ENCODE data around the gene TMEM139. TPM values are rescaled to one million over a fixed set of nuclear protein-coding genes. Genes with fewer than 3 reads are reported as not detected.
"Not testable (repeated sequence)": the region's sequence is repeated elsewhere in the genome, so short reads cannot be mapped to it uniquely, and the experiment has no call there.

The TMEM139 gene
- total RNA-seq, 1 experiment from 2014 or later = not detected

GRCh38 chr7:143282124-143282523, 2.6 kb upstream of the TMEM139 start:
- DNase-seq (ENCODE audit: low read depth, low spot score) = no peak
- in situ Hi-C loops (cut with HindIII; ENCODE audit: low pct_unique_long_range_greater_than_20kb, low sequenced_read_pairs) = no loop called here

GRCh38 chr7:143283381-143283780, 1.4 kb upstream of the TMEM139 start:
- DNase-seq (ENCODE audit: low read depth, low spot score) = no peak
- in situ Hi-C loops (cut with HindIII; ENCODE audit: low pct_unique_long_range_greater_than_20kb, low sequenced_read_pairs) = no loop called here

- DNase-seq (ENCODE audit: low read depth, low spot score) = no peak
- in situ Hi-C loops (cut with HindIII; ENCODE audit: low pct_unique_long_range_greater_than_20kb, low sequenced_read_pairs) = no loop called here
Observed at GRCh38 chr7:143285470-143285778, 666 bp downstream of the TMEM139 start.

- in situ Hi-C loops (cut with HindIII; ENCODE audit: low pct_unique_long_range_greater_than_20kb, low sequenced_read_pairs) = no loop called here
- DNase-seq (ENCODE audit: low read depth, low spot score) = peak; percentile 73
Observed at GRCh38 chr7:143285806-143286521, 1.2 kb downstream of the TMEM139 start.

- DNase-seq (ENCODE audit: low read depth, low spot score) = no peak
- in situ Hi-C loops (cut with HindIII; ENCODE audit: low pct_unique_long_range_greater_than_20kb, low sequenced_read_pairs) = no loop called here
Observed at GRCh38 chr7:143286522-143286890, 1.7 kb downstream of the TMEM139 start.

- no peak for DNase-seq (ENCODE audit: low read depth, low spot score)
- in situ Hi-C loops (cut with HindIII; ENCODE audit: low pct_unique_long_range_greater_than_20kb, low sequenced_read_pairs) = no loop called here
Observed at GRCh38 chr7:143287339-143287934, 2.7 kb downstream of the TMEM139 start.

GRCh38 chr7:143287935-143288826, 3.4 kb downstream of the TMEM139 start, which contains the start of gene CASP2:
TSS of gene CASP2 (plus strand) at chr7:143288351. CDS start at chr7:143288456, 105 bp downstream.
- in situ Hi-C loops (cut with HindIII; ENCODE audit: low pct_unique_long_range_greater_than_20kb, low sequenced_read_pairs) = no loop called here
- peak; percentile 98 for DNase-seq (ENCODE audit: low read depth, low spot score)

- no peak for DNase-seq (ENCODE audit: low read depth, low spot score)
- in situ Hi-C loops (cut with HindIII; ENCODE audit: low pct_unique_long_range_greater_than_20kb, low sequenced_read_pairs) = no loop called here
Observed at GRCh38 chr7:143288836-143289235, 4.1 kb downstream of the TMEM139 start.

GRCh38 chr7:143289421-143289820, 4.7 kb downstream of the TMEM139 start:
- in situ Hi-C loops (cut with HindIII; ENCODE audit: low pct_unique_long_range_greater_than_20kb, low sequenced_read_pairs) = no loop called here

GRCh38 chr7:143289888-143290287, 5.1 kb downstream of the TMEM139 start:
- in situ Hi-C loops (cut with HindIII; ENCODE audit: low pct_unique_long_range_greater_than_20kb, low sequenced_read_pairs); DNase-seq (ENCODE audit: low read depth, low spot score): not testable (repeated sequence)

More at GRCh38 chr7:143289421-143289820, 4.7 kb downstream of the TMEM139 start:
- no peak for DNase-seq (ENCODE audit: low read depth, low spot score)

GRCh38 chr7:143290293-143290692, 5.5 kb downstream of the TMEM139 start:
- in situ Hi-C loops (cut with HindIII; ENCODE audit: low pct_unique_long_range_greater_than_20kb, low sequenced_read_pairs) = no loop called here
- no peak for DNase-seq (ENCODE audit: low read depth, low spot score)

- in situ Hi-C loops (cut with HindIII; ENCODE audit: low pct_unique_long_range_greater_than_20kb, low sequenced_read_pairs) = no loop called here
Observed at GRCh38 chr7:143292876-143293275, 8.1 kb downstream of the TMEM139 start.

GRCh38 chr7:143295870-143296269, 11.1 kb downstream of the TMEM139 start:
- in situ Hi-C loops (cut with HindIII; ENCODE audit: low pct_unique_long_range_greater_than_20kb, low sequenced_read_pairs) = no loop called here

More at GRCh38 chr7:143292876-143293275, 8.1 kb downstream of the TMEM139 start:
- DNase-seq (ENCODE audit: low read depth, low spot score) = no peak

GRCh38 chr7:143296686-143297085, 11.9 kb downstream of the TMEM139 start:
- DNase-seq (ENCODE audit: low read depth, low spot score) = no peak
- in situ Hi-C loops (cut with HindIII; ENCODE audit: low pct_unique_long_range_greater_than_20kb, low sequenced_read_pairs) = no loop called here

More at GRCh38 chr7:143295870-143296269, 11.1 kb downstream of the TMEM139 start:
- no peak for DNase-seq (ENCODE audit: low read depth, low spot score)

GRCh38 chr7:143299346-143299745, 14.6 kb downstream of the TMEM139 start:
- in situ Hi-C loops (cut with HindIII; ENCODE audit: low pct_unique_long_range_greater_than_20kb, low sequenced_read_pairs) = no loop called here
- no peak for DNase-seq (ENCODE audit: low read depth, low spot score)

- in situ Hi-C loops (cut with HindIII; ENCODE audit: low pct_unique_long_range_greater_than_20kb, low sequenced_read_pairs) = no loop called here
- DNase-seq (ENCODE audit: low read depth, low spot score) = peak; percentile 69
Observed at GRCh38 chr7:143299840-143300239, 15.1 kb downstream of the TMEM139 start.

- no peak for DNase-seq (ENCODE audit: low read depth, low spot score)
Observed at GRCh38 chr7:143300959-143301935, 16.5 kb downstream of the TMEM139 start.

More at GRCh38 chr7:143300959-143301935, 16.5 kb downstream of the TMEM139 start:
- in situ Hi-C loops (cut with HindIII; ENCODE audit: low pct_unique_long_range_greater_than_20kb, low sequenced_read_pairs) = no loop called here

Data from SK-MEL-5 (cell line).